Activated CD4-positive, alpha-beta T cell treated with anti-CD3 and anti-CD28 coated beads, Interleukin-2, amount 10 ng/mL, durations not matched to agents 7 days and 5 days (primary cell): ENCODE results near the gene PRAMEF12. TPM values are rescaled to one million over a fixed set of nuclear protein-coding genes. Genes with fewer than 3 reads are reported as not detected.
"Not testable (repeated sequence)": the region's sequence is repeated elsewhere in the genome, so short reads cannot be mapped to it uniquely, and the experiment has no call there.

Source experiments
- CTCF ChIA-PET: fragments of 350-600 bp; sonication (Branson Sonifier 250); formaldehyde crosslinking; loops from one replicate; lab custom pipeline; 2021; ENCODE audit warnings: antibody characterized with exemption; lab: Charles Lee
- POLR2A ChIA-PET: fragments of 350-600 bp; sonication (Branson Sonifier 250); formaldehyde crosslinking; loops from one replicate; lab custom pipeline; 2021; ENCODE audit warnings: antibody characterized with exemption; lab: Charles Lee
- DNase-seq: peaks from one replicate; pipeline ENCODE4 v3.0.0-alpha.2; 2020
- H3K27ac Mint-ChIP-seq: one replicate; pipeline ENCODE4 v1.8.0; 2021; ENCODE audit warnings: mild to moderate bottlenecking, moderate library complexity, mixed read lengths
- H3K27me3 Mint-ChIP-seq: one replicate; pipeline ENCODE4 v1.8.0; 2021; ENCODE audit warnings: mixed read lengths
- H3K36me3 Mint-ChIP-seq: one replicate; pipeline ENCODE4 v1.8.0; 2021; ENCODE audit warnings: low read depth, mixed read lengths
- H3K4me1 Mint-ChIP-seq: one replicate; pipeline ENCODE4 v1.8.0; 2021; ENCODE audit warnings: mixed read lengths
- H3K4me3 Mint-ChIP-seq: one replicate; pipeline ENCODE4 v1.8.0; 2021; ENCODE audit warnings: mild to moderate bottlenecking, moderate library complexity, mixed read lengths
- H3K9me3 Mint-ChIP-seq: one replicate; pipeline ENCODE4 v1.8.0; 2021; ENCODE audit warnings: mixed read lengths
- total RNA-seq, 2 experiments: library from RNA; stranded (reverse); gene quantifications; one replicate each; pipeline ENCODE4 v1.2.3, GENCODE V29; 2021

PRAMEF12 gene
- total RNA-seq, 2 experiments from 2014 or later: not detected

DNA sequence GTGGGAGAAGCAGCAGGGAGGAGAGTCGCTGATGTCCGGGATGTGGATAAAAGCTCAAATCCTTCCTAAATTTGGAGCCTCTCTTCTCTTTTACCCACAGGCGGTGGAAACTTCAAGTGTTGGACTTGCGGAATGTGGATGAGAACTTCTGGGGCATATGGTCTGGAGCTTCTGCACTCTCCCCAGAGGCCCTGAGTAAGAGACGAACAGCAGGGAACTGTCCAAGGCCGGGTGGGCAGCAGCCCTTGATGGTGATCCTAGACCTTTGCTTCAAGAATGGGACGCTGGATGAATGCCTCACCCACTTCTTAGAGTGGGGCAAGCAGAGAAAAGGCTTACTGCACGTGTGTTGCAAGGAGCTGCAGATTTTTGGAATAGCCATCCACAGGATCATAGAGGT is 1.9 kb downstream of the PRAMEF12 start:
- ChIA-PET POLR2A (no interaction called here), CTCF (interaction anchor here (1.3 kb wide), 1 partner anchor 12 kb away, joined by 3 read pairs; no protein-coding TSS in a partner anchor)
- Mint-ChIP-seq H3K4me1 (no peaks in the 10 kb centered on the region), H3K9me3 (no peaks in the 10 kb centered on the region), H3K36me3 (no peaks in the 10 kb centered on the region), H3K27me3 (peaks cover 3% of the 10 kb centered on the region), H3K4me3 (no peak overlapping the region), H3K27ac (no peak overlapping the region)
- no peak for DNase-seq

DNA sequence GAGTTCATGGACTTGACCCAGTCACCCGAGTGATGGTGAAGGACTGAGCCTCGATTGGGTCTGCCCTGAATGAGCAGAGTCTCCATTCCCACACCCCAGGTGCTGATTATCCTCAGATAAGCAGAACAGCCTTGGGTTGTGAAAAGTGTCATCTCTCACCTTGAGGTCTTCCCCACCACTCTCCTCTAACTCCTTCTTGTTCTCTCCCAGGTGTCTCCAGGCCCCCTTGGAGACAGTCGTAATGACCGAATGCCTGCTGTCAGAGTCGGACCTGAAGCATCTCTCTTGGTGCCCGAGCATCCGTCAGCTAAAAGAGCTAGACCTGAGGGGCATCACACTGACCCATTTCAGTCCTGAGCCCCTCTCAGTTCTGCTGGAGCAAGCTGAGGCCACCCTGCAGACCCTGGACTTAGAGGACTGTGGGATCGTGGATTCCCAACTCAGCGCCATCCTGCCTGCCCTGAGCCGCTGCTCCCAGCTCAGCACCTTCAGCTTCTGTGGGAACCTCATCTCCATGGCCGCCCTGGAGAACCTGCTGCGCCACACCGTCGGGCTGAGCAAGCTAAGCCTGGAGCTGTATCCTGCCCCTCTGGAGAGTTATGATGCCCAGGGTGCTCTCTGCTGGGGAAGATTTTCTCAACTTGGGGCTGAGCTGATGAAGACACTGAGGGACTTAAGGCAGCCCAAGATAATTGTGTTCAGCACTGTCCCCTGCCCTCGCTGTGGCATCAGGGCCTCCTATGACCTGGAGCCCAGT is 3.4 kb downstream of the PRAMEF12 start:
- H3K4me3 Mint-ChIP-seq: no peak overlapping the region
- no peaks in the 10 kb centered on the region for H3K4me1 Mint-ChIP-seq
- DNase-seq: no peak
- CTCF ChIA-PET: no interaction called here
- H3K36me3 Mint-ChIP-seq: no peaks in the 10 kb centered on the region
- H3K27ac Mint-ChIP-seq: no peak overlapping the region
- POLR2A ChIA-PET: no interaction called here
- H3K9me3 Mint-ChIP-seq: no peaks in the 10 kb centered on the region
- H3K27me3 Mint-ChIP-seq: peaks cover 3% of the 10 kb centered on the region

DNA sequence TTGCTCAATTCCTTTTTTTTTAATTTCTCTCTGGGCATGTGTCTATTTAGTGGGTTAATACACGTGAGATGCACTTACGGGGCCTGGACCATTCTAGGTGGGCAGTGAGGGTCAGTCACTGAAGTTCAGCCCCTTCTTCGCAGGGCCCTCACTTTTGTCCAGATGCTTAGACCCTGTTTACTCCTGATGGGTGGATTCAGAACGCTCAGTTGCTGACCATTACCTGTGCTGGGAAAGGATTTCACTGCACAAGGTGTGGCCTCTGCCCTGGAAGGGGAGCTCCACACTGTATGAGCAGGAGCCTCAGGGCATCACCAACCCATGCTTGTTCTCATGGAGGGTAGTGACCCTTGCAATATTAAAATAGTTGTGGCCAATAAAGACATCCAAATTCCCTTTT is 4.5 kb downstream of the PRAMEF12 start:
- no peak for DNase-seq
- ChIA-PET POLR2A (no interaction called here), CTCF (no interaction called here)
- Mint-ChIP-seq H3K4me1 (no peaks in the 10 kb centered on the region), H3K27ac (no peak overlapping the region), H3K4me3 (no peak overlapping the region), H3K27me3 (no peaks in the 10 kb centered on the region), H3K36me3 (no peaks in the 10 kb centered on the region), H3K9me3 (no peaks in the 10 kb centered on the region)

GRCh38 chr1:12778907-12779306 is 5.4 kb downstream of the PRAMEF12 start:
- POLR2A ChIA-PET: no interaction called here
- CTCF ChIA-PET: no interaction called here
- Mint-ChIP-seq H3K27me3 (no peaks in the 10 kb centered on the region), H3K27ac (no peak overlapping the region), H3K4me1 (no peaks in the 10 kb centered on the region), H3K36me3 (no peaks in the 10 kb centered on the region), H3K4me3 (no peak overlapping the region), H3K9me3 (peaks cover 2% of the 10 kb centered on the region)
- DNase-seq: no peak

DNA sequence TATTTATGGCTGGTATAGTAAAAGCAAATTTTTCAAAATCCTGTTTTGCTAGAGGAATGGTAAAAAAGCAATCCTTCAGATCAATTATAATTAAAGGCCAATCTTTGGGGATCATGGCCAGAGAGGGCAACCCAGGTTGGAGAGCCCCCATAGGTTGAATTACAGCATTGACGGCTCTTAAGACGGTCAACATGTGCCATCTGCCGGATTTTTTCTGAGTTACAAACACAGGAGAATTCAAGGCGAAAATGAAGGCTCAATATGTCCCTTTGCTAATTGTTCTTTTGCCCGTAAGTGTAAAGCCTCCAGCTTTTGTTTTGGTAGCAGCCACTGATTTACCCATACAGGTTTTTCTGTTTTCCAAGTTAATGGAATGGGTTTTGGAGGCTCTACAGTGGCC is 8.0 kb downstream of the PRAMEF12 start:
- CTCF ChIA-PET, POLR2A ChIA-PET, H3K27me3 Mint-ChIP-seq, H3K4me1 Mint-ChIP-seq, H3K36me3 Mint-ChIP-seq, DNase-seq, H3K4me3 Mint-ChIP-seq, H3K27ac Mint-ChIP-seq: not testable (repeated sequence)
- peaks cover 12% of the 10 kb centered on the region for H3K9me3 Mint-ChIP-seq

DNA sequence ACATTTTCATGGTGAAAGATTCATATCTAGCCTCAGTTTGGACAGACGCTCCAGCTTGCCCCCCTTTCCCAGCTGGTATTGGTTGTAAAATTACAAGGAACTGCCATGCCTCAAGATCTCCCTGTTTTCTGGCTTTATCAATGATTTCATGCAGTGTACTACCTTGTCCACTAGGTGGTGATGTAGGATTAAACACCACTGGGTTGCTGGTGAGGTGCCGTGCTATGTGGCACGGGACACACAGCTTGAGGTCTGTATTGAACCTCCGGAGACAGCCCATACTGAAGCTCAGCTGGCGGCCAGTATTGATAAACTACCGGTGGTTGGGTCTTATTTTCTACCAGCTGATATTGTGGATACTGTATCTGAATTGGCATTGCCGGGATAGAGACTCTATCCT is 10.2 kb downstream of the PRAMEF12 start:
- H3K9me3 Mint-ChIP-seq: peaks cover 12% of the 10 kb centered on the region
- H3K36me3 Mint-ChIP-seq, H3K27me3 Mint-ChIP-seq, CTCF ChIA-PET, POLR2A ChIA-PET, H3K4me1 Mint-ChIP-seq, H3K27ac Mint-ChIP-seq, H3K4me3 Mint-ChIP-seq: not testable (repeated sequence)
- peak; percentile 13 for DNase-seq

- H3K36me3 Mint-ChIP-seq, H3K27ac Mint-ChIP-seq: not testable (repeated sequence)
Observed at GRCh38 chr1:12784729-12785128, 11.2 kb downstream of the PRAMEF12 start.

GRCh38 chr1:12791097-12791496 is 17.6 kb downstream of the PRAMEF12 start, which contains the start of gene PRAMEF1:
TSS of gene PRAMEF1 (plus strand) at chr1:12791397. CDS start at chr1:12793228, 1,831 bp downstream.
- H3K4me1 Mint-ChIP-seq, H3K27ac Mint-ChIP-seq, H3K4me3 Mint-ChIP-seq, H3K36me3 Mint-ChIP-seq, H3K9me3 Mint-ChIP-seq, H3K27me3 Mint-ChIP-seq, CTCF ChIA-PET, DNase-seq, POLR2A ChIA-PET: not testable (repeated sequence)

More at GRCh38 chr1:12784729-12785128, 11.2 kb downstream of the PRAMEF12 start:
- H3K27me3 Mint-ChIP-seq, H3K4me1 Mint-ChIP-seq, POLR2A ChIA-PET, H3K4me3 Mint-ChIP-seq, DNase-seq, CTCF ChIA-PET: not testable (repeated sequence)
- H3K9me3 Mint-ChIP-seq: peaks cover 12% of the 10 kb centered on the region

DNA sequence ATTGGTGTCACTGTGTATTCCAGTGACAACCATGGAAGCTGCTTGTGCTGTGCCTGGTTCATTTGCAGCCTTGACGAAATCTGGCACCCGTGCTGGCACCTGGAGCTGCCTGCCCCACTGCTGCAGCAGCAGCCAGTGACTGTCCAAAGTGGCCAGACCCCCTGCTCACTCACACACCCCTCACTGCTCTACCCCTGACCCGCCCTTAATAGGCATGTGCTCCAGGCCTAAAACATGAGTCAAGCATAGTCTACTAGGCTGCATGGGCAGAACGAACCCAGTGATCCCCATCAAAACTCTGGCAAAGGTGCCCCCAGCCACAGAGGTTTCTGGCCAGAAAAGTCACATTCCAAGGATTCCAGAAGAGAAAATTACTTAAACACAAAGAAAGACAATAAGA is 25.4 kb downstream of the PRAMEF12 start:
- Mint-ChIP-seq H3K27ac (no peak overlapping the region), H3K4me3 (no peak overlapping the region), H3K4me1 (no peaks in the 10 kb centered on the region), H3K27me3 (peaks cover 10% of the 10 kb centered on the region), H3K9me3 (peaks cover 2% of the 10 kb centered on the region), H3K36me3 (no peaks in the 10 kb centered on the region)
- ChIA-PET POLR2A (no interaction called here), CTCF (no interaction called here)
- DNase-seq: no peak

- H3K27ac Mint-ChIP-seq: no peak overlapping the region
- no peak for DNase-seq
- no peaks in the 10 kb centered on the region for H3K4me1 Mint-ChIP-seq
- no peak overlapping the region for H3K4me3 Mint-ChIP-seq
- ChIA-PET POLR2A (no interaction called here), CTCF (no interaction called here)
- peaks cover 11% of the 10 kb centered on the region for H3K27me3 Mint-ChIP-seq
- no peaks in the 10 kb centered on the region for H3K36me3 Mint-ChIP-seq
- peaks cover 3% of the 10 kb centered on the region for H3K9me3 Mint-ChIP-seq
Observed at GRCh38 chr1:12799730-12800129, 26.2 kb downstream of the PRAMEF12 start.

- no peak for DNase-seq
- Mint-ChIP-seq H3K9me3 (peaks cover 4% of the 10 kb centered on the region), H3K27me3 (peaks cover 10% of the 10 kb centered on the region), H3K4me1 (no peaks in the 10 kb centered on the region), H3K4me3 (no peak overlapping the region), H3K36me3 (no peaks in the 10 kb centered on the region), H3K27ac (no peak overlapping the region)
- ChIA-PET POLR2A (no interaction called here), CTCF (no interaction called here)
Observed at GRCh38 chr1:12809933-12810332, 36.4 kb downstream of the PRAMEF12 start.

GRCh38 chr1:12810691-12811408 is 37.3 kb downstream of the PRAMEF12 start:
- Mint-ChIP-seq H3K4me1 (no peaks in the 10 kb centered on the region), H3K27me3 (peaks cover 9% of the 10 kb centered on the region), H3K36me3 (no peaks in the 10 kb centered on the region), H3K27ac (no peak overlapping the region), H3K4me3 (no peak overlapping the region), H3K9me3 (no peaks in the 10 kb centered on the region)
- CTCF ChIA-PET: no interaction called here
- POLR2A ChIA-PET: no interaction called here
- DNase-seq: no peak

- Mint-ChIP-seq H3K27me3 (peaks cover 9% of the 10 kb centered on the region), H3K4me1 (no peaks in the 10 kb centered on the region), H3K4me3 (no peak overlapping the region), H3K9me3 (no peaks in the 10 kb centered on the region), H3K27ac (no peak overlapping the region), H3K36me3 (no peaks in the 10 kb centered on the region)
- POLR2A ChIA-PET: no interaction called here
- CTCF ChIA-PET: no interaction called here
- no peak for DNase-seq
Observed at GRCh38 chr1:12811409-12811784, 37.9 kb downstream of the PRAMEF12 start.
